ENCODE data around the gene TCP1.

TCP1 gene

DNA sequence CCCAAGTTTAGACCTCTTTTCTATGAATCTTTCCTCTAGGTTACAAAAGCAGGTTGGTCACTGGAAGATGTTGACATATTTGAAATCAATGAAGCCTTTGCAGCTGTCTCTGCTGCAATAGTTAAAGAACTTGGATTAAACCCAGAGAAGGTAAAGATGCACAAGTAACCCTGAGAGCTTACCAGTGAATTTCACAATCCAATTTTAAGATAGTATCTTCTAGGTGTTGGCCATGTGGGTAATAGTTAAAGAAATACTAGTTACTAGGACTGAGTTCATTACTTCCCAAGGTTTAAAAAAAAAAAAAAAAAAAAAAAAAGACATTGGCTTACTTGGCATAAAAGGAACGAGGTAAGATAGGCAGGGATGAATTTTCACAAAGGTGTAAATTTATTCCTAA, 11.3 kb downstream of the TCP1 start:
- Histone ChIP-seq H3K9me3 (ENCODE audit: control insufficient read depth, low read length) (no peaks in the 10 kb centered on the region), H3K27me3 (replicated peaks; ENCODE audit: control insufficient read depth, insufficient read depth, low read length, poor library complexity, severe bottlenecking) (no peaks in the 10 kb centered on the region), H3K27ac (ENCODE audit: insufficient read depth, low read length, poor library complexity, severe bottlenecking) (no peak overlapping the region), H3K4me1 (ENCODE audit: control insufficient read depth, insufficient read depth, low read length, poor library complexity, severe bottlenecking) (no peaks in the 10 kb centered on the region), H3K4me3 (ENCODE audit: insufficient read depth, low read depth, low read length, poor library complexity, severe bottlenecking) (no peak overlapping the region), H3K36me3 (ENCODE audit: control insufficient read depth, insufficient read depth, low read length) (peaks cover 67% of the 10 kb centered on the region)
- no peak for DNase-seq

GRCh38 chr6:159777240-159777904, 12.0 kb downstream of the TCP1 start:
- Histone ChIP-seq H3K4me3 (ENCODE audit: insufficient read depth, low read depth, low read length, poor library complexity, severe bottlenecking) (no peak overlapping the region), H3K4me1 (ENCODE audit: control insufficient read depth, insufficient read depth, low read length, poor library complexity, severe bottlenecking) (no peaks in the 10 kb centered on the region), H3K36me3 (ENCODE audit: control insufficient read depth, insufficient read depth, low read length) (peaks cover 59% of the 10 kb centered on the region), H3K9me3 (ENCODE audit: control insufficient read depth, low read length) (no peaks in the 10 kb centered on the region), H3K27ac (ENCODE audit: insufficient read depth, low read length, poor library complexity, severe bottlenecking) (no peak overlapping the region), H3K27me3 (replicated peaks; ENCODE audit: control insufficient read depth, insufficient read depth, low read length, poor library complexity, severe bottlenecking) (no peaks in the 10 kb centered on the region)
- DNase-seq = no peak

DNA sequence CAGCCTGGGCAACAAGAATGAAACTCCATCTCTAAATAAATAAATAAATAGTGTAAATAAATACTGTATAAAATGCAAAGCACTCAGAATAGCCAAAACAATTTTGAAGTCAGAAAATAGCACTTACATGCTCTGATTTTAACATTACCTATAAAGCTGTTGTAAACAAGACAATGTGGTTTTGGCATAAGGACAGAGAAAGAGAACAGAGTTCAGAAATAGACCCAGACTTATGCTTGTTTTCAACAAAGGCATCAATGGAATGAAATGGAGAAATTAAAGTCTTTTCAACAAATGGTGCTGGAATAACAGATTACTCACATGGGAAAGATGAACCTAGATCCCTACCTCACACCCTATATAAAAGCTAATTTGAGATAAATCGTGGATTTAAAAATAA, 17.2 kb downstream of the TCP1 start:
- H3K9me3 ChIP-seq (ENCODE audit: control insufficient read depth, low read length) = no peaks in the 10 kb centered on the region
- no peaks in the 10 kb centered on the region for H3K4me1 ChIP-seq (ENCODE audit: control insufficient read depth, insufficient read depth, low read length, poor library complexity, severe bottlenecking)
- H3K4me3 ChIP-seq (ENCODE audit: insufficient read depth, low read depth, low read length, poor library complexity, severe bottlenecking) = no peak overlapping the region
- no peaks in the 10 kb centered on the region for H3K27me3 ChIP-seq (replicated peaks; ENCODE audit: control insufficient read depth, insufficient read depth, low read length, poor library complexity, severe bottlenecking)
- H3K27ac ChIP-seq (ENCODE audit: insufficient read depth, low read length, poor library complexity, severe bottlenecking) = no peak overlapping the region
- DNase-seq = no peak
- peaks cover 41% of the 10 kb centered on the region for H3K36me3 ChIP-seq (ENCODE audit: control insufficient read depth, insufficient read depth, low read length)

DNA sequence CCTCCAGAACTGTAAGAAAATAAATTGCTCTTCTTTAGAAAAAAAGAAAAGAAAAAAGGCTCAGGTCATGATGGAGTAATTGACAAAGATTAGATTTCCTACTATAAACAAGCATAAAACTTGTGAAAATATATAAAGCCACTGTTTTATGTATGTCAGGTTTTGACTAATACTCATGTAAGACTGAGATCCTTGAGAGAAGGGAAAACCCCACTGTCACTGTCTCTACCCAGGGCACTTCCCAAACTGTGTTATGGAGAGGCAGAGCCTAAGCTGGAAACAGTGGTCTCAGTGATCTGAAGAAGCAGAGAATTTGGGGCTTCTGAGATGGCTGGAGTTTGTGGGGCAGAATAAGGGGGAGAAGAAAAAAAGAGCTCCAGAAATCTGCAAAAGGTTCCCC, 19.9 kb downstream of the TCP1 start:
- H3K4me1 ChIP-seq (ENCODE audit: control insufficient read depth, insufficient read depth, low read length, poor library complexity, severe bottlenecking) = no peaks in the 10 kb centered on the region
- no peak overlapping the region for H3K27ac ChIP-seq (ENCODE audit: insufficient read depth, low read length, poor library complexity, severe bottlenecking)
- no peaks in the 10 kb centered on the region for H3K27me3 ChIP-seq (replicated peaks; ENCODE audit: control insufficient read depth, insufficient read depth, low read length, poor library complexity, severe bottlenecking)
- no peaks in the 10 kb centered on the region for H3K9me3 ChIP-seq (ENCODE audit: control insufficient read depth, low read length)
- DNase-seq = no peak
- no peak overlapping the region for H3K4me3 ChIP-seq (ENCODE audit: insufficient read depth, low read depth, low read length, poor library complexity, severe bottlenecking)
- peaks cover 42% of the 10 kb centered on the region for H3K36me3 ChIP-seq (ENCODE audit: control insufficient read depth, insufficient read depth, low read length)

DNA sequence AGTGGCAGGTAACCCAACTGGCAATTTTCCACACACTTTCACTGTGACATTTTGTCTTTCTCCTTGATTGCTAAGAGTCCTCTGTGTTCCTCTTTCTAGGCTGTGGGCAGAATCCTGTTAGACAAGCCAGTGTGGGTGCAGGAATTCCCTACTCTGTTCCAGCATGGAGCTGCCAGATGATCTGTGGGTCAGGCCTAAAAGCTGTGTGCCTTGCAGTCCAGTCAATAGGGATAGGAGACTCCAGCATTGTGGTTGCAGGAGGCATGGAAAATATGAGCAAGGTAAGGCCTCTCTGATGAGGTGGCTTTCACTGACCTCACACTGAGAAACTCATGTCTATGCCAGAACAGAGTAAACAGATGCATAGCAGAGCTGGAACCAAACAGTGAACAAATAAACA, 22.5 kb downstream of the TCP1 start:
- Histone ChIP-seq H3K36me3 (ENCODE audit: control insufficient read depth, insufficient read depth, low read length) (peaks cover 42% of the 10 kb centered on the region), H3K27me3 (replicated peaks; ENCODE audit: control insufficient read depth, insufficient read depth, low read length, poor library complexity, severe bottlenecking) (no peaks in the 10 kb centered on the region), H3K27ac (ENCODE audit: insufficient read depth, low read length, poor library complexity, severe bottlenecking) (no peak overlapping the region), H3K4me1 (ENCODE audit: control insufficient read depth, insufficient read depth, low read length, poor library complexity, severe bottlenecking) (no peaks in the 10 kb centered on the region), H3K4me3 (ENCODE audit: insufficient read depth, low read depth, low read length, poor library complexity, severe bottlenecking) (no peak overlapping the region), H3K9me3 (ENCODE audit: control insufficient read depth, low read length) (no peaks in the 10 kb centered on the region)
- no peak for DNase-seq

DNA sequence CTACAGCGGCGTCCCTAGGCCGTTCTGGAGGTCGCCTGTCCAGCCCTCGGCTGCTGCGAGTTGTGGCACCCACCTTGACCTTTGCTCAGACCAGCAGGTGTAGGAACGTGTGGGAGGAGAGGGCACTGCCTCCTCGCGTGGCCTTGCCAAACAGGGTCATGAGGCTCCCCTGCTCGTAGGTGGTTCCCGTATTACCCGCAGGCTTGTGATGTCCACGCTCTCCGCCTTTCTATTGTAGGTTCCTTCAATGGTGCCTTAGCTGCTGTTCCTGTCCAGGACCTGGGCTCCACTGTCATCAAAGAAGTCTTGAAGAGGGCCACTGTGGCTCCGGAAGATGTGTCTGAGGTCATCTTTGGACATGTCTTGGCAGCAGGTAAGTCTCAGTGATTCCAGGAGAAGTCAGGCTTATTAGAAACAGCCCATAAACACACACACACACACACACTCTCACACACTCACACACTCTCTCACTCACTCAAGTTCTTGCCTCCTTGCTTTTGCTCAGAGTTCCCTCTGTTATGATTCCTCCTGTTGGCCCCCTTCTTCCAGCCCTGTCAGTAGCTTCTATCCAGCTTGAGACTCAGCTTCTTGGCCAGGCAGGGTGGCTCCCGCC, 26.6 kb downstream of the TCP1 start:
- Histone ChIP-seq H3K27me3 (replicated peaks; ENCODE audit: control insufficient read depth, insufficient read depth, low read length, poor library complexity, severe bottlenecking) (no peaks in the 10 kb centered on the region), H3K27ac (ENCODE audit: insufficient read depth, low read length, poor library complexity, severe bottlenecking) (peak overlapping the region; percentile 88), H3K36me3 (ENCODE audit: control insufficient read depth, insufficient read depth, low read length) (peaks cover 17% of the 10 kb centered on the region), H3K4me1 (ENCODE audit: control insufficient read depth, insufficient read depth, low read length, poor library complexity, severe bottlenecking) (peaks cover 6% of the 10 kb centered on the region), H3K9me3 (ENCODE audit: control insufficient read depth, low read length) (no peaks in the 10 kb centered on the region), H3K4me3 (ENCODE audit: insufficient read depth, low read depth, low read length, poor library complexity, severe bottlenecking) (peak overlapping the region; percentile 69)
- DNase-seq = peak; percentile 14 to 37 (median 17)

DNA sequence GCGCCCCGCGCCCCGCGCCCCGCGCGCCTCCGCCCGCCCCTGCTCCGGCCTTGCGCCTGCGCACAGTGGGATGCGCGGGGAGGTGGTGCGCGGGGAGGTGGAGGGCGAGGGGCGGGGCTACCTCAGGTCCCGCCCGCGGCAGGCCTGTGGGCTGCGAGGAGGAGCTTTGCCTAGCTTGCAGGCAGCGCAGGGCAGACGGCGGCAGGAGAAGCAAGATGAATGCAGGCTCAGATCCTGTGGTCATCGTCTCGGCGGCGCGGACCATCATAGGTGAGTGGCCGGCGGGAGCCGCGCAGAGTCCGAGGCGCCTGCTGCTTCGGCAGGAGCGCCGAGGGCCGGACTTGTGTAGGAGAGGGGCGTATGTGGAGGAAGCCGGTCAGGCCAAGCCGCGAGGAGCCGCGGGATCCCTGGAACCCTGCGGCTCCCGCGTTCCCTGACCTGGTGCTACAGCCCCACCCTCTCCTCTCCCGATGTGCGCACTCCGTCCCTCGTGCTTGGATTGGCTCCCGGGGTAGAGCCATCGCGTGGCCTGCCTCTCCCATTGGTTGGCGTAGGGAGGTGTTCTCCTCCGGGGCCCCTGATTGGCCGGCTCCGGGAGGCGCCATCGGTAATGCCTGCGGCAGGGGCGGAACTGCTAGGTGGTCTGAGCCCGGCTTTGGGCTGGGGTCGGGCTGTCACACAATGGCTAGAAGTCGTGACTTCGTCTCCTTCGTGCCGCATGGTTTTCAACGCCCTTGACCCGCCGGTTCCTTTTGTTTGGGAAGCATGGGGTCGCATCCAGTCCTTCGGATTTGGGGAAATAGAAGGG, 27.3 kb downstream of the TCP1 start, which contains the start of gene ACAT2:
TSS of gene ACAT2 (plus strand) at position 173 of the 808 bp plus-strand sequence. CDS start at position 216, 43 bp downstream.
- peak within 1 kb of the TSS; percentile 88 for H3K27ac ChIP-seq (ENCODE audit: insufficient read depth, low read length, poor library complexity, severe bottlenecking)
- H3K9me3 ChIP-seq (ENCODE audit: control insufficient read depth, low read length) = no peaks in the 10 kb centered on the region
- H3K27me3 ChIP-seq (replicated peaks; ENCODE audit: control insufficient read depth, insufficient read depth, low read length, poor library complexity, severe bottlenecking) = no peaks in the 10 kb centered on the region
- H3K4me3 ChIP-seq (ENCODE audit: insufficient read depth, low read depth, low read length, poor library complexity, severe bottlenecking) = peak within 1 kb of the TSS; percentile 69
- H3K36me3 ChIP-seq (ENCODE audit: control insufficient read depth, insufficient read depth, low read length) = peaks cover 11% of the 10 kb centered on the region
- peak; percentile 87 to 94 (median 89) for DNase-seq
- peaks cover 6% of the 10 kb centered on the region for H3K4me1 ChIP-seq (ENCODE audit: control insufficient read depth, insufficient read depth, low read length, poor library complexity, severe bottlenecking)

- Histone ChIP-seq H3K4me1 (ENCODE audit: control insufficient read depth, insufficient read depth, low read length, poor library complexity, severe bottlenecking) (peaks cover 6% of the 10 kb centered on the region), H3K27me3 (replicated peaks; ENCODE audit: control insufficient read depth, insufficient read depth, low read length, poor library complexity, severe bottlenecking) (no peaks in the 10 kb centered on the region), H3K4me3 (ENCODE audit: insufficient read depth, low read depth, low read length, poor library complexity, severe bottlenecking) (peak overlapping the region; percentile 69), H3K36me3 (ENCODE audit: control insufficient read depth, insufficient read depth, low read length) (peaks cover 8% of the 10 kb centered on the region), H3K27ac (ENCODE audit: insufficient read depth, low read length, poor library complexity, severe bottlenecking) (peak overlapping the region; percentile 88), H3K9me3 (ENCODE audit: control insufficient read depth, low read length) (no peaks in the 10 kb centered on the region)
- DNase-seq = no peak
These were observed 28.1 kb downstream of the TCP1 start for GRCh38 chr6:159761129-159761872.

DNA sequence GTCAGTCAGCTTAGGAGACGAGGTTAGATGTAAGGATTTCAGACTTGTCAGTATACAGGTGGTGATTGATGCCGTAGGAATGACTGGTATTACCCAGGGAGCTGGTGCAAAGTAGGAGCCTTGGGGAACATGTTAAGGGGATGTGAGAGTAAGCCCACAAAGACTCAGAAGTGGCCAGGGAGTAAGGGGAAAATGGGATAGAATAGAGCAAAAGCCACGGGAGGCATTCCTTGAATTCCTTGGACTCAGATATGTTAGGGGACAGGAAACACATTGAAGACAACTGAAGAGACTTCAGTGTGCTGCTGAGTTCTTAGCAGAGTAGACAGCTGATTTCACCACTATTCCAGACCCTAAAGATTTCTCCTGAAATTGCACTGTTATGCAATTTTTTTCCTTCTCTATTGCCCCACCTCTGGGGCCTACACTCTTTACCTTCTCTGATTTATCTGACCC, 28.8 kb downstream of the TCP1 start:
- DNase-seq = no peak
- H3K9me3 ChIP-seq (ENCODE audit: control insufficient read depth, low read length) = no peaks in the 10 kb centered on the region
- H3K27ac ChIP-seq (ENCODE audit: insufficient read depth, low read length, poor library complexity, severe bottlenecking) = peak overlapping the region; percentile 88
- H3K27me3 ChIP-seq (replicated peaks; ENCODE audit: control insufficient read depth, insufficient read depth, low read length, poor library complexity, severe bottlenecking) = no peaks in the 10 kb centered on the region
- H3K4me3 ChIP-seq (ENCODE audit: insufficient read depth, low read depth, low read length, poor library complexity, severe bottlenecking) = no peak overlapping the region
- H3K4me1 ChIP-seq (ENCODE audit: control insufficient read depth, insufficient read depth, low read length, poor library complexity, severe bottlenecking) = peaks cover 6% of the 10 kb centered on the region
- H3K36me3 ChIP-seq (ENCODE audit: control insufficient read depth, insufficient read depth, low read length) = peaks cover 9% of the 10 kb centered on the region

All from effector memory CD4-positive, alpha-beta T cell (primary cell).